OCI-LY3 (cell line): ENCODE results near the gene PTRH2.

ENCODE experiments used
- H2AFZ ChIP-seq: fragments of 200-600, 300-600 bp; shearing (Covaris generic); 2 replicates; pipeline ENCODE4 v1.6.0; 2014; ENCODE audit warnings: antibody characterized with exemption, low read depth, low read length
- H3K27ac ChIP-seq: fragments of 200-600, 300-600 bp; sonication (generic); 2 replicates; pipeline ENCODE4 v1.5.1; 2014; ENCODE audit warnings: mild to moderate bottlenecking, low read length, moderate library complexity, mixed read lengths
- H3K27me3 ChIP-seq: fragments of 200-600, 300-600 bp; sonication (generic); 2 replicates; pipeline ENCODE4 v1.6.1; 2014; ENCODE audit warnings: low read depth, low read length, mixed read lengths
- H3K36me3 ChIP-seq: fragments of 200-600, 300-600 bp; sonication (generic); replicated peaks from 2 replicates; pipeline ENCODE3; 2014; ENCODE audit warnings: low read depth, low read length, mixed read lengths
- H3K4me1 ChIP-seq: fragments of 300-600, 200-600 bp; sonication (generic); 2 replicates; pipeline ENCODE4 v1.6.1; 2014; ENCODE audit warnings: low read length, mixed read lengths
- H3K4me2 ChIP-seq: fragments of 200-600, 300-600 bp; sonication (generic); 2 replicates; pipeline ENCODE4 v1.6.1; 2014; ENCODE audit warnings: low read length, mixed read lengths
- H3K4me3 ChIP-seq: fragments of 300-600, 200-600 bp; sonication (generic); 2 replicates; pipeline ENCODE4 v1.5.1; 2014; ENCODE audit warnings: antibody characterized with exemption, mild to moderate bottlenecking, low read length, moderate library complexity
- H3K79me2 ChIP-seq: fragments of 300-600, 200-600 bp; shearing (Covaris generic); 2 replicates; pipeline ENCODE4 v1.6.1; 2014; ENCODE audit warnings: mild to moderate bottlenecking, low read length, mixed read lengths
- H3K9ac ChIP-seq: fragments of 300-600, 200-600 bp; shearing (Covaris generic); 2 replicates; pipeline ENCODE4 v1.6.0; 2014; ENCODE audit warnings: mild to moderate bottlenecking, low read length, moderate library complexity
- H3K9me3 ChIP-seq: fragments of 200-600, 300-600 bp; shearing (Covaris generic); 2 replicates; pipeline ENCODE4 v1.6.1; 2014; ENCODE audit warnings: low read length, mixed read lengths; ENCODE audit not compliant: insufficient read depth
- H4K20me1 ChIP-seq: fragments of 200-600, 300-600 bp; sonication (generic); 2 replicates; pipeline ENCODE4 v1.6.1; 2016; ENCODE audit warnings: low read length, mixed read lengths; ENCODE audit not compliant: insufficient read depth
- CTCF ChIP-seq: fragments of 200-600, 300-600 bp; sonication (generic); IDR thresholded peaks from 2 replicates; pipeline ENCODE4 v1.5.1; 2014; ENCODE audit warnings: antibody characterized with exemption, low read length, low read depth
- EZH2phosphoT487 ChIP-seq: fragments of 200-600 bp; shearing (Covaris generic); IDR thresholded peaks from 2 replicates; pipeline ENCODE4 v1.6.1; 2018; ENCODE audit warnings: antibody characterized with exemption, mixed run types, low read depth

Gene PTRH2

GRCh38 chr17:59678918-59679317 is 28.3 kb downstream of the PTRH2 start:
- no peak overlapping the region for H3K4me2 ChIP-seq
- H3K79me2 ChIP-seq: peaks cover 6% of the 10 kb centered on the region; the same call in 1 of the 2 replicates
- no peak overlapping the region for H2AFZ ChIP-seq
- peaks cover 17% of the 10 kb centered on the region for H3K4me1 ChIP-seq
- peaks cover 13% of the 10 kb centered on the region; the same call in 1 of the 2 replicates for H4K20me1 ChIP-seq
- TF ChIP-seq EZH2phosphoT487: no peak
- H3K9me3 ChIP-seq: no peaks in the 10 kb centered on the region
- no peaks in the 10 kb centered on the region for H3K27me3 ChIP-seq
- H3K9ac ChIP-seq: no peak overlapping the region
- no peak overlapping the region for H3K4me3 ChIP-seq
- H3K27ac ChIP-seq: no peak overlapping the region
- peaks cover 80% of the 10 kb centered on the region for H3K36me3 ChIP-seq

- H4K20me1 ChIP-seq: peaks cover 23% of the 10 kb centered on the region
- H3K9me3 ChIP-seq: no peaks in the 10 kb centered on the region
- H3K4me2 ChIP-seq: no peak overlapping the region
- H3K27ac ChIP-seq: no peak overlapping the region
- H3K36me3 ChIP-seq: peaks cover 64% of the 10 kb centered on the region
- TF ChIP-seq CTCF: no peak
- no peak for TF ChIP-seq EZH2phosphoT487
- H3K79me2 ChIP-seq: peaks cover 6% of the 10 kb centered on the region; the same call in 1 of the 2 replicates
- no peak overlapping the region for H2AFZ ChIP-seq
- H3K4me1 ChIP-seq: peaks cover 20% of the 10 kb centered on the region
- H3K4me3 ChIP-seq: no peak overlapping the region
- no peak overlapping the region for H3K9ac ChIP-seq
- no peaks in the 10 kb centered on the region for H3K27me3 ChIP-seq
These were observed 30.5 kb downstream of the PTRH2 start for GRCh38 chr17:59676716-59677115.

GRCh38 chr17:59675231-59675630 is 32.0 kb downstream of the PTRH2 start:
- H2AFZ ChIP-seq: no peak overlapping the region
- H3K4me1 ChIP-seq: peaks cover 22% of the 10 kb centered on the region
- H3K27ac ChIP-seq: no peak overlapping the region
- H3K9me3 ChIP-seq: no peaks in the 10 kb centered on the region
- peaks cover 9% of the 10 kb centered on the region; the same call in 1 of the 2 replicates for H3K79me2 ChIP-seq
- TF ChIP-seq EZH2phosphoT487 (no peak), CTCF (no peak)
- H3K36me3 ChIP-seq: peaks cover 65% of the 10 kb centered on the region
- H4K20me1 ChIP-seq: peaks cover 28% of the 10 kb centered on the region
- no peak overlapping the region for H3K9ac ChIP-seq
- H3K4me2 ChIP-seq: no peak overlapping the region
- H3K27me3 ChIP-seq: no peaks in the 10 kb centered on the region
- H3K4me3 ChIP-seq: no peak overlapping the region

- Histone ChIP-seq H3K4me1 (peaks cover 44% of the 10 kb centered on the region), H3K27me3 (no peaks in the 10 kb centered on the region), H3K4me3 (no peak overlapping the region), H3K79me2 (peaks cover 9% of the 10 kb centered on the region), H3K4me2 (no peak overlapping the region), H3K9me3 (no peaks in the 10 kb centered on the region), H3K27ac (no peak overlapping the region), H4K20me1 (peaks cover 41% of the 10 kb centered on the region), H2AFZ (no peak overlapping the region), H3K9ac (no peak overlapping the region), H3K36me3 (peaks cover 70% of the 10 kb centered on the region)
- TF ChIP-seq CTCF: no peak
These were observed 35.8 kb downstream of the PTRH2 start for GRCh38 chr17:59671386-59671785.

GRCh38 chr17:59669944-59670343 is 37.3 kb downstream of the PTRH2 start:
- no peak for TF ChIP-seq CTCF
- no peak for TF ChIP-seq EZH2phosphoT487
- no peaks in the 10 kb centered on the region for H3K9me3 ChIP-seq
- peak overlapping the region; percentile 15; the same call in 1 of the 2 replicates for H3K27ac ChIP-seq
- H2AFZ ChIP-seq: no peak overlapping the region
- no peak overlapping the region for H3K4me3 ChIP-seq
- H4K20me1 ChIP-seq: peaks cover 32% of the 10 kb centered on the region
- no peak overlapping the region for H3K9ac ChIP-seq
- peak overlapping the region; percentile 34 for H3K4me2 ChIP-seq
- peaks cover 64% of the 10 kb centered on the region for H3K36me3 ChIP-seq
- H3K4me1 ChIP-seq: peaks cover 37% of the 10 kb centered on the region
- no peaks in the 10 kb centered on the region for H3K27me3 ChIP-seq
- peaks cover 4% of the 10 kb centered on the region; the same call in 1 of the 2 replicates for H3K79me2 ChIP-seq
